GM23338 (cell line): ENCODE results near the gene NCKAP5. TPM values are rescaled to one million over a fixed set of nuclear protein-coding genes. Genes with fewer than 3 reads are reported as not detected.

Experiments
- CTCF ChIP-seq, 2 experiments: fragments of 200-600 bp in 1 of 2; sonication (generic) in 1 of 2; conservative IDR thresholded peaks; 2 replicates each; pipeline versions ENCODE4 v1.5.1 to v1.6.1; 2016 to 2017; ENCODE audit warnings: antibody characterized with exemption in 2 of 2, low read depth in 2 of 2, mild to moderate bottlenecking in 2 of 2, moderate library complexity in 1 of 2
- EZH2 ChIP-seq: fragments of 200-600 bp; sonication (generic); IDR thresholded peaks from one replicate; pipeline ENCODE4 v1.8.0; 2017; ENCODE audit warnings: antibody characterized with exemption, mild to moderate bottlenecking, low read depth; ENCODE audit not compliant: unreplicated experiment
- NANOG ChIP-seq: IDR thresholded peaks from 2 replicates; pipeline ENCODE4 v1.6.1; 2016; ENCODE audit warnings: antibody characterized with exemption, borderline replicate concordance
- REST ChIP-seq: IDR thresholded peaks from one replicate; pipeline ENCODE4 v1.6.1; 2018; ENCODE audit warnings: antibody characterized with exemption; ENCODE audit not compliant: unreplicated experiment
- ZNF462 ChIP-seq: fragments of 250-450 bp; sonication (Bioruptor Pico); IDR thresholded peaks from 2 replicates; pipeline ENCODE4 v1.5.0; 2020; ENCODE audit warnings: mild to moderate bottlenecking, moderate library complexity
- polyA plus RNA-seq: library from polyadenylated mRNA; unstranded; fragments of >200 nt; fragmentation: Nextera tagmentation; extraction: Ambion mirVana; gene quantifications from 2 replicates; pipeline ENCODE4 v1.2.1, GENCODE V29; 2016
- total RNA-seq: library from RNA; depleted of rRNA; stranded (reverse); fragments of >200 nt; shearing (Covaris generic); gene quantifications from 2 replicates; pipeline ENCODE4 v1.2.3, GENCODE V29; 2014

Gene NCKAP5
- total and polyA plus RNA-seq, 2 experiments from 2014 or later: 0.34 to 0.73 TPM

GRCh38 chr2:133602538-133602937 is 34.3 kb upstream of the NCKAP5 start (continued):
- TF ChIP-seq ZNF462 (CRISPR knock-in tag) (no peak), NANOG (no peak), CTCF (conservative IDR thresholded peaks at IDR 0.05; ENCODE audit: low read depth in 2 of 2) (no peak), REST (no peak), EZH2 (no peak)
